GM21619 (cell line): Measurements from ENCODE around the gene CANT1.

Source experiments
- ATAC-seq: cut with Tn5 transposase; IDR thresholded peaks from one replicate; pipeline ENCODE4 v1.9.1; 2021; ENCODE audit not compliant: unreplicated experiment

CANT1 gene

GRCh38 chr17:79009397-79010303 lies at the start of gene CANT1:
Gene CANT1, minus strand, starts transcription at chr17:79009764. Its CDS starts 12,142 bp downstream, at chr17:78997622.
- peak; percentile 91 for ATAC-seq

- no peak for ATAC-seq
Measured at GRCh38 chr17:79057737-79058385, 48.3 kb upstream of the CANT1 start.

- no peak for ATAC-seq
Measured at GRCh38 chr17:79055197-79055596, 45.6 kb upstream of the CANT1 start.

GRCh38 chr17:79054200-79054960 lies 44.8 kb upstream of the CANT1 start:
- no peak for ATAC-seq

- no peak for ATAC-seq
Measured at GRCh38 chr17:79053251-79053925, 43.8 kb upstream of the CANT1 start.

- no peak for ATAC-seq
Measured at GRCh38 chr17:79052131-79052530, 42.6 kb upstream of the CANT1 start.

- no peak for ATAC-seq
Measured at GRCh38 chr17:79051306-79051705, 41.7 kb upstream of the CANT1 start.

GRCh38 chr17:79050551-79050950 lies 41.0 kb upstream of the CANT1 start:
- ATAC-seq = no peak

GRCh38 chr17:79049821-79050220 lies 40.3 kb upstream of the CANT1 start:
- ATAC-seq = no peak

- ATAC-seq = no peak
Measured at GRCh38 chr17:79048826-79049755, 39.5 kb upstream of the CANT1 start.

- ATAC-seq = no peak
Measured at GRCh38 chr17:79047923-79048825, 38.6 kb upstream of the CANT1 start.

- no peak for ATAC-seq
Measured at GRCh38 chr17:79047291-79047920, 37.8 kb upstream of the CANT1 start.

- ATAC-seq = no peak
Measured at GRCh38 chr17:79046916-79047280, 37.3 kb upstream of the CANT1 start.

- no peak for ATAC-seq
Measured at GRCh38 chr17:79046197-79046915, 36.8 kb upstream of the CANT1 start.

GRCh38 chr17:79045842-79046196 lies 36.3 kb upstream of the CANT1 start:
- ATAC-seq = no peak

GRCh38 chr17:79045001-79045729 lies 35.6 kb upstream of the CANT1 start:
- no peak for ATAC-seq

GRCh38 chr17:79044462-79044861 lies 34.9 kb upstream of the CANT1 start:
- no peak for ATAC-seq
